ENCODE results near the gene MYH10. TPM values are rescaled to one million over a fixed set of nuclear protein-coding genes. Genes with fewer than 3 reads are reported as not detected.

Gene MYH10
- total RNA-seq, 2 donors from 2014 or later: 251 to 257 TPM

- no peak for TF ChIP-seq CTCF (conservative IDR thresholded peaks at IDR 0.05)
- H3K27me3 Mint-ChIP-seq (ENCODE audit: insufficient read depth): peaks cover 6% of the 10 kb centered on the region
- H3K4me3 ChIP-seq (ENCODE audit: low read length): no peak overlapping the region
- 90 to 93% methylated on average over 4 to 7 of the region's 7 CpGs for WGBS, 2 experiments (ENCODE audit: insufficient coverage in 1 of 2, insufficient read length in 1 of 2)
- no peaks in the 10 kb centered on the region for H3K36me3 ChIP-seq (ENCODE audit: control insufficient read depth, insufficient read depth, low read length)
- no peaks in the 10 kb centered on the region for H3K9me3 Mint-ChIP-seq
- DNase-seq: no peak
- no peak overlapping the region for H3K27ac Mint-ChIP-seq
- H3K9me3 ChIP-seq (ENCODE audit: control insufficient read depth, low read length): no peaks in the 10 kb centered on the region
- H3K4me3 Mint-ChIP-seq: no peak overlapping the region
- H3K27me3 ChIP-seq (ENCODE audit: control insufficient read depth, insufficient read depth, low read length, poor library complexity, severe bottlenecking): no peaks in the 10 kb centered on the region
- no peaks in the 10 kb centered on the region for H3K4me1 ChIP-seq (ENCODE audit: control insufficient read depth, insufficient read depth, low read length)
- H3K4me1 Mint-ChIP-seq: peaks cover 8% of the 10 kb centered on the region
- no peaks in the 10 kb centered on the region for H3K36me3 Mint-ChIP-seq (ENCODE audit: low read depth)
- no peak overlapping the region for H3K9ac ChIP-seq (ENCODE audit: extremely low read depth, low read length, poor library complexity, severe bottlenecking)
- H3K27ac ChIP-seq (ENCODE audit: low read depth, low read length): no peak overlapping the region
Measured at GRCh38 chr17:8647956-8648355, 17.4 kb upstream of the MYH10 start.

- H3K4me1 Mint-ChIP-seq: peaks cover 8% of the 10 kb centered on the region
- Histone ChIP-seq H3K4me1 (ENCODE audit: control insufficient read depth, insufficient read depth, low read length) (no peaks in the 10 kb centered on the region), H3K9me3 (ENCODE audit: control insufficient read depth, low read length) (no peaks in the 10 kb centered on the region), H3K9ac (ENCODE audit: extremely low read depth, low read length, poor library complexity, severe bottlenecking) (no peak overlapping the region), H3K27me3 (ENCODE audit: control insufficient read depth, insufficient read depth, low read length, poor library complexity, severe bottlenecking) (no peaks in the 10 kb centered on the region), H3K36me3 (ENCODE audit: control insufficient read depth, insufficient read depth, low read length) (no peaks in the 10 kb centered on the region), H3K27ac (ENCODE audit: low read depth, low read length) (no peak overlapping the region), H3K4me3 (ENCODE audit: low read length) (no peak overlapping the region)
- 90 to 100% methylated on average over 5 to 7 of the region's 7 CpGs for whole genome bisulfite sequencing, 2 experiments (ENCODE audit: insufficient coverage in 1 of 2, insufficient read length in 1 of 2)
- no peak overlapping the region for H3K4me3 Mint-ChIP-seq
- H3K9me3 Mint-ChIP-seq: no peaks in the 10 kb centered on the region
- no peak for TF ChIP-seq CTCF (conservative IDR thresholded peaks at IDR 0.05)
- no peak overlapping the region for H3K27ac Mint-ChIP-seq
- DNase-seq: no peak
- no peaks in the 10 kb centered on the region for H3K36me3 Mint-ChIP-seq (ENCODE audit: low read depth)
- peaks cover 6% of the 10 kb centered on the region for H3K27me3 Mint-ChIP-seq (ENCODE audit: insufficient read depth)
Measured at GRCh38 chr17:8647202-8647601, 16.7 kb upstream of the MYH10 start.

- no peak overlapping the region for H3K27ac Mint-ChIP-seq
- no peaks in the 10 kb centered on the region for H3K9me3 Mint-ChIP-seq
- Histone ChIP-seq H3K27me3 (ENCODE audit: control insufficient read depth, insufficient read depth, low read length, poor library complexity, severe bottlenecking) (peaks cover 5% of the 10 kb centered on the region), H3K9ac (ENCODE audit: extremely low read depth, low read length, poor library complexity, severe bottlenecking) (no peak overlapping the region), H3K4me1 (ENCODE audit: control insufficient read depth, insufficient read depth, low read length) (no peaks in the 10 kb centered on the region), H3K27ac (ENCODE audit: low read depth, low read length) (no peak overlapping the region), H3K4me3 (ENCODE audit: low read length) (no peak overlapping the region), H3K36me3 (ENCODE audit: control insufficient read depth, insufficient read depth, low read length) (no peaks in the 10 kb centered on the region), H3K9me3 (ENCODE audit: control insufficient read depth, low read length) (no peaks in the 10 kb centered on the region)
- no peak for DNase-seq
- 93 to 99% methylated on average over 2 to 3 of the region's 4 CpGs for WGBS, 2 experiments (ENCODE audit: insufficient coverage in 1 of 2, insufficient read length in 1 of 2)
- H3K27me3 Mint-ChIP-seq (ENCODE audit: insufficient read depth): peaks cover 8% of the 10 kb centered on the region
- no peak overlapping the region for H3K4me3 Mint-ChIP-seq
- no peak for TF ChIP-seq CTCF (conservative IDR thresholded peaks at IDR 0.05)
- no peaks in the 10 kb centered on the region for H3K36me3 Mint-ChIP-seq (ENCODE audit: low read depth)
- H3K4me1 Mint-ChIP-seq: peaks cover 14% of the 10 kb centered on the region
Measured at GRCh38 chr17:8644507-8644902, 14.0 kb upstream of the MYH10 start.
